Testis (tissue), 3 donors: ENCODE data around the gene NHSL2. TPM values are rescaled to one million over a fixed set of nuclear protein-coding genes. Genes with fewer than 3 reads are reported as not detected.

ENCODE experiments used
- DNase-seq: peaks from one replicate; pipeline ENCODE4 v3.0.0-alpha.2; 2019
- H3K27ac ChIP-seq, 2 donors: fragments of 200-600 bp; sonication (generic); one replicate each; pipeline ENCODE4 v1.5.1; 2019
- H3K27me3 ChIP-seq: fragments of 200-600 bp; sonication (generic); one replicate; pipeline ENCODE4 v1.5.1; 2019
- H3K36me3 ChIP-seq: fragments of 200-600 bp; sonication (generic); one replicate; pipeline ENCODE4 v1.5.1; 2017; ENCODE audit warnings: low read depth; ENCODE audit errors: missing control alignments
- H3K4me1 ChIP-seq: fragments of 200-600 bp; sonication (generic); one replicate; pipeline ENCODE4 v1.5.1; 2019
- H3K4me3 ChIP-seq, 2 donors: fragments of 200-600 bp; sonication (generic); one replicate each; pipeline ENCODE4 v1.5.1; 2017 to 2019
- H3K9me3 ChIP-seq: fragments of 200-600 bp; sonication (generic); one replicate; pipeline ENCODE4 v1.5.1; 2017
- POLR2A ChIP-seq: fragments of 450-650 bp; IDR thresholded peaks from one replicate; pipeline ENCODE4 v1.6.1; 2017; ENCODE audit warnings: antibody characterized with exemption, mild to moderate bottlenecking, moderate library complexity
- WGBS, 2 donors: methylation state at CpG; one replicate each; pipeline ENCODE4 v1.1.5; 2018; 5-methylcytosine and 5-hydroxymethylcytosine counted together
- intact Hi-C: fragments of 100-400 bp; cut with DNase I; formaldehyde crosslinking; loops from one replicate; pipeline ENCODE4 v1.15.1; 2023; ENCODE audit warnings: low total_unique reads
- polyA plus RNA-seq: library from polyadenylated mRNA; stranded (reverse); fragments of 350-450 nt; fragmentation: Illumina TruSeq; extraction: RNeasy Lipid Tissue Mini Kit (QIAGEN cat#74804); gene quantifications from one replicate; pipeline ENCODE4 v1.2.3, GENCODE V29; 2014; ENCODE audit warnings: low read depth, low replicate concordance; ENCODE audit not compliant: insufficient read depth
- small RNA-seq, 2 donors: library from RNA; depleted of rRNA; stranded (forward); fragments of <200 nt; gene quantifications; one replicate each; pipeline ENCODE3, GENCODE V24; 2016
- total RNA-seq, 2 donors: library from RNA; depleted of rRNA; stranded (reverse); fragments of >200 nt; gene quantifications; one replicate each; pipeline ENCODE4 v1.2.3, GENCODE V29; 2016
- TF ChIP-seq, protein P1 (sequence below), 3 experiments: fragments of 450-650 bp in 2 of 3; fragments of 200-600 bp in 1 of 3; sonication (generic) in 1 of 3; IDR thresholded peaks; one replicate each; pipeline ENCODE4 v1.5.1; 2016 to 2019; ENCODE audit warnings: antibody characterized with exemption in 3 of 3, mild to moderate bottlenecking in 2 of 3, moderate library complexity in 1 of 3

NHSL2 gene
- total and polyA plus RNA-seq, 3 donors from 2014 or later = 9.5 to 33.1 (median 32.5) TPM

DNA sequence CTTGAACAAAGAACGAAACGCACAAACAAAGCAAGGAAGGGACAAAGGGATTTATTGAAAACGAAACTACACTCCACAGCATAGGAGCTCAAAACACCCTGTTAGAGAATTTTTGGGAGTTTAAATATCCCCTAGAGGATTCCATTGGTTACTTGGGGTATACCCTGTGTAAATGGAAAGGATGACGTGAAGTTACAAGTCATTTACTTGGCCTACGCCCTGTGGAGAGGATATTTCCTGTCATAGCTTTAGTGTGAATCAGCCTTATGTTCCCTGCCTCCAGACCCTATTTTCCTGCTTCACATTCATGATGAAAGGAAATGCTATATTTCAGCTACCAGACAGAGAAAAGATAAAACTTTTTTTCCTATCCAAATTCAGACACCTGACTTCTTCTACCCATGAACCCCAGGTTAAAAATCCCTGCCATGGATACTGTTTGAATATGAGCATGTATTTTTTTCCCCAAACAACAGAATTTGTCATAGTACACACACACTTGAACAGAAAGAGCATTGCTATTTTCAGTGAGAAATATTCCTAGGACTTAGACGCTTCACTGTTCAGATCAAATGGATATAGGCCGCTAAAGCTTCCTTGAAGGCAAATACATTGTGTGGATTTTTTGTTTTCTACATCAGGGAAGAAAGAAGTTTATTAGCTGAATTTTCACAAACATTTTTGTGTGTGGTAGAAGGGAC, 291.3 kb downstream of the NHSL2 start:
- intact Hi-C loops = no loop called here
- Histone ChIP-seq H3K27me3 (no peaks in the 10 kb centered on the region), H3K4me1 (no peaks in the 10 kb centered on the region), H3K36me3 (no peaks in the 10 kb centered on the region), H3K4me3 (no peak overlapping the region), H3K27ac (no peak overlapping the region), H3K9me3 (no peaks in the 10 kb centered on the region)
- DNase-seq = no peak
- 88 to 94% methylated on average over 7 of the region's 7 CpGs for WGBS, 2 donors
- no peak for TF ChIP-seq POLR2A
- TF ChIP-seq, protein P1, sequence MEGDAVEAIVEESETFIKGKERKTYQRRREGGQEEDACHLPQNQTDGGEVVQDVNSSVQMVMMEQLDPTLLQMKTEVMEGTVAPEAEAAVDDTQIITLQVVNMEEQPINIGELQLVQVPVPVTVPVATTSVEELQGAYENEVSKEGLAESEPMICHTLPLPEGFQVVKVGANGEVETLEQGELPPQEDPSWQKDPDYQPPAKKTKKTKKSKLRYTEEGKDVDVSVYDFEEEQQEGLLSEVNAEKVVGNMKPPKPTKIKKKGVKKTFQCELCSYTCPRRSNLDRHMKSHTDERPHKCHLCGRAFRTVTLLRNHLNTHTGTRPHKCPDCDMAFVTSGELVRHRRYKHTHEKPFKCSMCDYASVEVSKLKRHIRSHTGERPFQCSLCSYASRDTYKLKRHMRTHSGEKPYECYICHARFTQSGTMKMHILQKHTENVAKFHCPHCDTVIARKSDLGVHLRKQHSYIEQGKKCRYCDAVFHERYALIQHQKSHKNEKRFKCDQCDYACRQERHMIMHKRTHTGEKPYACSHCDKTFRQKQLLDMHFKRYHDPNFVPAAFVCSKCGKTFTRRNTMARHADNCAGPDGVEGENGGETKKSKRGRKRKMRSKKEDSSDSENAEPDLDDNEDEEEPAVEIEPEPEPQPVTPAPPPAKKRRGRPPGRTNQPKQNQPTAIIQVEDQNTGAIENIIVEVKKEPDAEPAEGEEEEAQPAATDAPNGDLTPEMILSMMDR (IDR thresholded peaks at IDR 0.05) = no peak

Small RNA genes lying within 50 kb of the gene (small RNA-seq; reads per million reads assigned to genes)
- gene RNU6-1078P = 0 reads per million in 2 donors

Other genes with a start within 250 kb of the NHSL2 start
- gene CXorf49, start 192.6 kb upstream of the NHSL2 start, total RNA-seq = 10 to 100 TPM in 1 of 2 donors, 1 to 10 TPM in 1; 6.9 to 19.1 TPM
- 6.0 TPM for gene CXorf49, start 192.6 kb upstream of the NHSL2 start, polyA plus RNA-seq
- gene CXorf49B, start 147.5 kb upstream of the NHSL2 start, total RNA-seq = 1 to 10 TPM in 1 of 2 donors, not detected in 1; 6.9 TPM
- gene CXorf49B, start 147.5 kb upstream of the NHSL2 start, polyA plus RNA-seq = 6.0 TPM
- 10 to 100 TPM; 25.4 to 25.6 TPM for gene RTL5, start 221.1 kb downstream of the NHSL2 start, total RNA-seq
- 18.0 TPM for gene RTL5, start 221.1 kb downstream of the NHSL2 start, polyA plus RNA-seq